H1 (cell line): ENCODE data around the gene CCNT1. TPM values are rescaled to one million over a fixed set of nuclear protein-coding genes. Genes with fewer than 3 reads are reported as not detected.

Source experiments
- CTCF ChIA-PET: fragments of 300-600 bp; sonication (Branson Sonifier 250); formaldehyde crosslinking; loops from one replicate; lab custom pipeline; 2021; ENCODE audit not compliant: partially characterized antibody; lab: Charles Lee
- POLR2A ChIA-PET: fragments of 300-600 bp; sonication (Branson Sonifier 250); formaldehyde crosslinking; loops from one replicate; lab custom pipeline; 2021; ENCODE audit warnings: inconsistent platforms; ENCODE audit not compliant: partially characterized antibody; lab: Charles Lee
- DNase-seq, 2 experiments: peaks; one replicate each; pipeline versions ENCODE4 v3.0.0 to v3.0.0-alpha.2; 2010 to 2022; ENCODE audit warnings: low spot score in 2 of 2, low read depth in 1 of 2, mixed read lengths in 1 of 2
- FAIRE-seq: peaks from 2 replicates; lab custom pipeline; 2011; peaks lifted over from hg19 to GRCh38; lab: Jason Lieb, UNC
- H2AFZ ChIP-seq: 2 replicates; pipeline ENCODE4 v1.8.1; 2012; ENCODE audit warnings: low read length, inconsistent platforms
- H2AK5ac ChIP-seq: 2 replicates; pipeline ENCODE4 v1.6.1; 2013; ENCODE audit warnings: low read depth, low read length
- H2BK120ac ChIP-seq: replicated peaks from 2 replicates; pipeline ENCODE3; 2013; ENCODE audit warnings: low read depth, low read length, inconsistent platforms
- H2BK12ac ChIP-seq: 2 replicates; pipeline ENCODE4 v1.6.1; 2013; ENCODE audit warnings: low read depth, low read length
- H2BK15ac ChIP-seq: 2 replicates; pipeline ENCODE4 v1.6.1; 2013; ENCODE audit warnings: low read length
- H2BK20ac ChIP-seq: 2 replicates; pipeline ENCODE4 v1.6.1; 2013; ENCODE audit warnings: low read length
- H2BK5ac ChIP-seq: 2 replicates; pipeline ENCODE4 v1.6.1; 2013; ENCODE audit warnings: low read depth, low read length
- H3K14ac ChIP-seq: 2 replicates; pipeline ENCODE4 v1.6.1; 2013; ENCODE audit warnings: inconsistent platforms; ENCODE audit not compliant: insufficient read length
- H3K18ac ChIP-seq: 2 replicates; pipeline ENCODE4 v1.6.1; 2013; ENCODE audit warnings: low read length; ENCODE audit errors: extremely low read depth
- H3K23ac ChIP-seq: 2 replicates; pipeline ENCODE4 v1.6.1; 2013; ENCODE audit warnings: inconsistent platforms; ENCODE audit not compliant: insufficient read length
- H3K23me2 ChIP-seq: 2 replicates; pipeline ENCODE4 v1.6.1; 2013; ENCODE audit warnings: low read depth, low read length
- H3K27ac ChIP-seq: 2 replicates; pipeline ENCODE4 v1.6.1; 2011; ENCODE audit warnings: low read depth, low read length, inconsistent platforms
- H3K27me3 ChIP-seq, 4 experiments: replicated peaks in 1 of 4; 1 replicate in 1 of 4; 2 replicates in 3 of 4; pipeline versions ENCODE4 v1.6.1 to v1.8.1; 2011 to 2013; ENCODE audit warnings: low read length in 3 of 4, mild to moderate bottlenecking in 3 of 4, inconsistent platforms in 2 of 4, mixed read lengths in 2 of 4, moderate library complexity in 1 of 4; ENCODE audit not compliant: control insufficient read depth in 3 of 4, insufficient read depth in 3 of 4; ENCODE audit errors: extremely low read depth in 1 of 4
- H3K36me3 ChIP-seq, 4 experiments: 2 replicates each; pipeline versions ENCODE4 v1.6.1 to v1.8.1; 2011 to 2013; ENCODE audit warnings: mild to moderate bottlenecking in 4 of 4, low read length in 3 of 4, moderate library complexity in 2 of 4, control low read depth in 1 of 4, inconsistent platforms in 1 of 4; ENCODE audit not compliant: insufficient read depth in 4 of 4, control insufficient read depth in 2 of 4
- H3K4ac ChIP-seq: replicated peaks from 2 replicates; pipeline ENCODE3; 2013; ENCODE audit warnings: low read length, low read depth, mixed read lengths, inconsistent platforms; ENCODE audit not compliant: insufficient read length
- H3K4me1 ChIP-seq, 4 experiments: replicated peaks in 1 of 4; 1 replicate in 1 of 4; 2 replicates in 3 of 4; pipeline versions ENCODE4 v1.6.1 to v1.8.1; 2011 to 2013; ENCODE audit warnings: low read length in 3 of 4, inconsistent platforms in 2 of 4, mixed read lengths in 1 of 4; ENCODE audit not compliant: insufficient read depth in 4 of 4, control insufficient read depth in 3 of 4
- H3K4me2 ChIP-seq, 2 experiments: 2 replicates each; pipeline versions ENCODE4 v1.6.1 to v1.8.1; 2011 to 2013; ENCODE audit warnings: low read depth in 2 of 2, low read length in 2 of 2, control low read depth in 1 of 2, inconsistent platforms in 1 of 2, mild to moderate bottlenecking in 1 of 2; ENCODE audit not compliant: insufficient read depth in 1 of 2
- H3K4me3 ChIP-seq, 4 experiments: fragments of 200-600, 300-600 bp in 1 of 4; sonication (generic), shearing (Covaris generic), sonication (Bioruptor Twin) in 1 of 4; 2 replicates each; pipeline versions ENCODE4 v1.5.1 to v1.8.1; 2011 to 2016; ENCODE audit warnings: low read length in 4 of 4, low read depth in 3 of 4, control low read depth in 2 of 4, inconsistent platforms in 2 of 4, mild to moderate bottlenecking in 2 of 4, mixed read lengths in 1 of 4, moderate library complexity in 1 of 4; ENCODE audit not compliant: insufficient read depth in 2 of 4; ENCODE audit errors: extremely low read depth in 1 of 4
- H3K56ac ChIP-seq: replicated peaks from 2 replicates; pipeline ENCODE3; 2013; ENCODE audit warnings: low read depth, mild to moderate bottlenecking, mixed read lengths, low read length, inconsistent platforms; ENCODE audit not compliant: insufficient read length
- H3K79me1 ChIP-seq: 2 replicates; pipeline ENCODE4 v1.6.1; 2013; ENCODE audit warnings: low read depth, low read length, control low read depth
- H3K79me2 ChIP-seq, 2 experiments: 2 replicates each; pipeline versions ENCODE4 v1.6.1 to v1.8.1; 2012 to 2013; ENCODE audit warnings: low read length in 2 of 2, mild to moderate bottlenecking in 2 of 2, inconsistent platforms in 1 of 2; ENCODE audit not compliant: insufficient read depth in 2 of 2, control insufficient read depth in 1 of 2
- H3K9ac ChIP-seq, 4 experiments: replicated peaks in 1 of 4; 1 replicate in 1 of 4; 2 replicates in 3 of 4; pipeline versions ENCODE4 v1.6.1 to v1.8.1; 2011 to 2013; ENCODE audit warnings: low read depth in 3 of 4, low read length in 3 of 4, control low read depth in 2 of 4, mild to moderate bottlenecking in 2 of 4, moderate library complexity in 2 of 4, inconsistent platforms in 1 of 4; ENCODE audit errors: extremely low read depth in 1 of 4
- H3K9me3 ChIP-seq, 2 experiments: 2 replicates each; pipeline versions ENCODE4 v1.6.1 to v1.8.1; 2012 to 2013; ENCODE audit warnings: mild to moderate bottlenecking in 2 of 2, moderate library complexity in 2 of 2, control low read depth in 1 of 2, inconsistent platforms in 1 of 2, low read depth in 1 of 2, low read length in 1 of 2, mixed read lengths in 1 of 2; ENCODE audit not compliant: insufficient read depth in 2 of 2
- H4K20me1 ChIP-seq, 2 experiments: replicated peaks in 1 of 2; 2 replicates each; pipeline versions ENCODE3 to v1.8.1; 2011 to 2013; ENCODE audit warnings: inconsistent platforms in 2 of 2, low read length in 2 of 2, mild to moderate bottlenecking in 1 of 2; ENCODE audit not compliant: insufficient read depth in 2 of 2, control insufficient read depth in 1 of 2
- H4K5ac ChIP-seq: 2 replicates; pipeline ENCODE4 v1.6.1; 2013; ENCODE audit warnings: low read length, low read depth, mixed read lengths, inconsistent platforms; ENCODE audit not compliant: insufficient read length
- H4K8ac ChIP-seq: 2 replicates; pipeline ENCODE4 v1.8.0; 2013; ENCODE audit warnings: mild to moderate bottlenecking, moderate library complexity, low read length, inconsistent platforms; ENCODE audit not compliant: insufficient read depth; ENCODE audit errors: extremely low read depth
- H4K91ac ChIP-seq: replicated peaks from 2 replicates; pipeline ENCODE3; 2013; ENCODE audit warnings: low read length, mixed read lengths, inconsistent platforms; ENCODE audit not compliant: insufficient read length
- ASH2L ChIP-seq: fragments of 200-600, 300-600 bp; sonication (generic); IDR thresholded peaks from one replicate; pipeline ENCODE4 v1.7.1; 2017; ENCODE audit warnings: low read length
- BACH1 ChIP-seq: IDR thresholded peaks from 2 replicates; pipeline ENCODE4 v1.6.1; 2012; ENCODE audit warnings: low read length, improper control_type of control experiment
- CHD1 ChIP-seq: IDR thresholded peaks from 2 replicates; pipeline ENCODE4 v1.6.1; 2012; ENCODE audit warnings: low read depth, low read length, improper control_type of control experiment
- EP300 ChIP-seq, 2 experiments: IDR thresholded peaks; 1 replicate in 1 of 2; 2 replicates in 1 of 2; pipeline ENCODE4 v1.6.1; 2011 to 2012; ENCODE audit warnings: low read depth in 2 of 2, low read length in 2 of 2, mild to moderate bottlenecking in 2 of 2, borderline replicate concordance in 1 of 2, inconsistent platforms in 1 of 2, moderate library complexity in 1 of 2
- HDAC2 ChIP-seq, 2 experiments: fragments of 300-600 bp in 1 of 2; sonication (generic) in 1 of 2; IDR thresholded peaks; 2 replicates each; pipeline ENCODE4 v1.6.1; 2011 to 2012; ENCODE audit warnings: low read depth in 2 of 2, low read length in 2 of 2, mild to moderate bottlenecking in 2 of 2, moderate library complexity in 2 of 2, borderline replicate concordance in 1 of 2, inconsistent platforms in 1 of 2
- HDAC6 ChIP-seq: IDR thresholded peaks from one replicate; pipeline ENCODE4 v1.7.1; 2012; ENCODE audit warnings: low read depth, mild to moderate bottlenecking, inconsistent platforms, low read length, moderate library complexity
- MAFK ChIP-seq: IDR thresholded peaks from 2 replicates; pipeline ENCODE4 v1.6.1; 2012; ENCODE audit warnings: low read depth, mild to moderate bottlenecking, improper control_type of control experiment, low read length
- NRF1 ChIP-seq: IDR thresholded peaks from 2 replicates; pipeline ENCODE4 v1.6.1; 2011; ENCODE audit warnings: mild to moderate bottlenecking, low read depth, low read length, improper control_type of control experiment
- POU5F1 ChIP-seq: IDR thresholded peaks from 2 replicates; pipeline ENCODE4 v1.6.1; 2011; ENCODE audit warnings: low read depth, mild to moderate bottlenecking, low read length, moderate library complexity
- SIN3A ChIP-seq, 2 experiments: IDR thresholded peaks in 1 of 2; conservative IDR thresholded peaks in 1 of 2; 2 replicates each; pipeline ENCODE4 v1.6.1; 2011 to 2012; ENCODE audit warnings: low read length in 2 of 2, improper control_type of control experiment in 1 of 2, low read depth in 1 of 2, mild to moderate bottlenecking in 1 of 2
- SIX5 ChIP-seq: IDR thresholded peaks from 2 replicates; pipeline ENCODE4 v1.6.1; 2011; ENCODE audit warnings: mild to moderate bottlenecking, low read depth, low read length
- SP1 ChIP-seq: IDR thresholded peaks from 2 replicates; pipeline ENCODE4 v1.6.1; 2011; ENCODE audit warnings: low read depth, low read length
- SRF ChIP-seq: IDR thresholded peaks from 2 replicates; pipeline ENCODE4 v1.6.1; 2011; ENCODE audit warnings: mild to moderate bottlenecking, low read depth, low read length, moderate library complexity
- WGBS, 2 experiments: shearing (Covaris generic) in 1 of 2; methylation state at CpG; one replicate each; pipeline versions ENCODE4 v1.1.6 to v1.1.7; 2013 to 2015; ENCODE audit warnings: low lambda C conversion rate in 2 of 2, mixed read lengths in 2 of 2, inconsistent platforms in 1 of 2, low coverage in 1 of 2, missing lambda C conversion rate in 1 of 2; ENCODE audit not compliant: insufficient replicate concordance in 2 of 2, insufficient coverage in 1 of 2, insufficient read length in 1 of 2; ENCODE audit errors: extremely low coverage in 1 of 2, missing lambda C conversion rate in 1 of 2; 5-methylcytosine and 5-hydroxymethylcytosine counted together
- polyA plus RNA-seq, 7 experiments: library from polyadenylated mRNA; depleted of rRNA in 3 of 7; stranded (reverse) in 5 of 7; unstranded in 2 of 7; fragments of >200 nt in 5 of 7; fragments of 200-250 nt in 2 of 7; gene quantifications; 1 replicate in 5 of 7; 2 replicates in 1 of 7; 4 replicates in 1 of 7; pipeline versions ENCODE4 v1.2.1 to v1.2.3, GENCODE V29; 2011 to 2013; ENCODE audit warnings: missing spikeins in 2 of 7, mixed read lengths in 2 of 7
- total RNA-seq: library from RNA; stranded (reverse); fragmentation: NEBNext Ultra II Directional; extraction: Animal tissue kit (Norgen Biotek cat#: 25700); gene quantifications from 2 replicates; pipeline ENCODE4 v1.2.1, GENCODE V29; 2021

Gene CCNT1
- total and polyA plus RNA-seq, 2 of the 8 experiments (the other 6 are each of a cell fraction or from before 2014, with no cell fraction given) = 13.2 to 45.9 TPM

- H4K5ac ChIP-seq = no peak overlapping the region
- peaks cover 3 to 11% of the 10 kb centered on the region in 2 experiments for H4K20me1 ChIP-seq
- H2BK20ac ChIP-seq = no peak overlapping the region
- no peaks in the 10 kb centered on the region for H3K4me1 ChIP-seq
- H3K79me1 ChIP-seq = peaks cover 3% of the 10 kb centered on the region; the same call in 1 of the 2 replicates
- H4K8ac ChIP-seq = no peak overlapping the region
- WGBS, 2 experiments = 95% methylated on average over 4 of the region's 4 CpGs; no CpG with 5 or more reads in 1 of the 2 experiments
- H4K91ac ChIP-seq = no peak overlapping the region
- no peak overlapping the region for H3K56ac ChIP-seq
- H3K9me3 ChIP-seq = no peaks in the 10 kb centered on the region
- no peak overlapping the region for H3K14ac ChIP-seq
- FAIRE-seq = no peak
- no peak overlapping the region for H3K27ac ChIP-seq
- no peak overlapping the region for H2BK15ac ChIP-seq
- no peak overlapping the region for H3K18ac ChIP-seq
- H2AFZ ChIP-seq = no peak overlapping the region
- H2BK12ac ChIP-seq = no peak overlapping the region
- H3K4me3 ChIP-seq = no peak overlapping the region
- H3K9ac ChIP-seq = no peak overlapping the region
- H3K23me2 ChIP-seq = no peaks in the 10 kb centered on the region
- H2BK120ac ChIP-seq = no peak overlapping the region
- peaks cover 8 to 38% (median 16%) of the 10 kb centered on the region in 4 experiments; a peak in 7 of 8 replicates for H3K36me3 ChIP-seq
- ChIA-PET CTCF (no interaction called here), POLR2A (no interaction called here)
- H3K79me2 ChIP-seq = peaks cover 0 to 16% of the 10 kb centered on the region in 2 experiments; a peak in 2 of 4 replicates
- TF ChIP-seq EP300 (IDR thresholded peaks at IDR 0.05; ENCODE audit: borderline replicate concordance in 1 of 2, low read depth in 2 of 2, low read length in 2 of 2) (no peak), SIX5 (no peak), MAFK (no peak), SRF (no peak), HDAC2 (IDR thresholded peaks at IDR 0.05; ENCODE audit: borderline replicate concordance in 1 of 2, low read depth in 2 of 2, low read length in 2 of 2) (no peak), POU5F1 (no peak), ASH2L (no peak), SIN3A (conservative IDR thresholded peaks at IDR 0.05 in 1 of 2, IDR thresholded peaks at IDR 0.05 in 1 of 2; ENCODE audit: low read depth in 1 of 2, low read length in 2 of 2) (no peak), BACH1 (no peak), NRF1 (no peak), HDAC6 (no peak), CHD1 (no peak), SP1 (no peak)
- no peak overlapping the region for H2AK5ac ChIP-seq
- no peak overlapping the region for H2BK5ac ChIP-seq
- no peak overlapping the region for H3K4ac ChIP-seq
- H3K4me2 ChIP-seq = no peak overlapping the region
- H3K23ac ChIP-seq = no peak overlapping the region
- no peak for DNase-seq
- H3K27me3 ChIP-seq = no peaks in the 10 kb centered on the region
Observed at GRCh38 chr12:48687592-48687991, 28.9 kb downstream of the CCNT1 start.
